HG03025 (cell line): ENCODE measurements around the gene MEIKIN.
"Not testable (repeated sequence)": the region's sequence is repeated elsewhere in the genome, so short reads cannot be mapped to it uniquely, and the experiment has no call there.

ENCODE experiments used
- ATAC-seq: cut with Tn5 transposase; IDR thresholded peaks from one replicate; pipeline ENCODE4 v1.9.1; 2021; ENCODE audit warnings: mild to moderate bottlenecking, moderate library complexity; ENCODE audit not compliant: unreplicated experiment, low FRiP score

The MEIKIN gene

DNA sequence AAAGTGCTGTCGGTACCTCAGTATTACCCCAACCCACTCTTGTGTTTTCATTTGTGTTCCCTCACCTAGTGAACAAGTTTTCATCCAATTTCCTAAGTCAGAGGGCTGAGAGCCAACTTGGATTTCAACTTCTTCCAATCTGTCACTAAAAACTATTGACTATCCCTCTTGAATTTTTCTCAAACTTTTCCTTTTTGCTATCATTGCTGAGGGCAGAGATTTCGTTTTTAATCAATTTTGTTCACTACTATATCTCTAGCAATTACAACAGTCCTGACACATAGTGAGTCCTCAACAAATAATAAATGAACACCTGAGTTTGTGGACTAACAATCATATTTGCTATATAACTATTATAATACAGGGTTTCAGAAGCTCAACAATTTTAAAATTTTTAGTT lies 29.0 kb downstream of the MEIKIN start:
- no peak for ATAC-seq

- ATAC-seq = no peak
Measured at GRCh38 chr5:131914472-131914871, 31.0 kb downstream of the MEIKIN start.

- no peak for ATAC-seq
Measured at GRCh38 chr5:131913603-131914002, 31.9 kb downstream of the MEIKIN start.

DNA sequence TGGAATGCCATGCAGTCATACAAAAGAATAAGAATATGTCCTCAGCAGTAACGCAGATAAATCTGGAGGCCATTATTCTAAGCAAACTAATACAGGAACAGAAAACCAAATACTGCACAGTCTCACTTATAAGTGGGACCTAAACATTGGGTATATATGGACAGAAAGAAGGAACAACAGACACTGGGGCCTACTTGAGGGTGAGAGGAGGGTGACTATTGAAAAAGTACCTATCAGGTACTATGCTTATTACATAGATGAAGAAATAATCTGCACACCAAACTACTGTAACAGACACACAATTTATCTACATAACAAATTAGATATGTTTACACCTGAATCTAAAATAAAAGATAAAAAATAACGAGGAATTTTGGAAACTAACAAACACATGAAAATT lies 38.8 kb downstream of the MEIKIN start:
- no peak for ATAC-seq

GRCh38 chr5:131902266-131902665 lies 43.2 kb downstream of the MEIKIN start:
- not testable (repeated sequence) for ATAC-seq

DNA sequence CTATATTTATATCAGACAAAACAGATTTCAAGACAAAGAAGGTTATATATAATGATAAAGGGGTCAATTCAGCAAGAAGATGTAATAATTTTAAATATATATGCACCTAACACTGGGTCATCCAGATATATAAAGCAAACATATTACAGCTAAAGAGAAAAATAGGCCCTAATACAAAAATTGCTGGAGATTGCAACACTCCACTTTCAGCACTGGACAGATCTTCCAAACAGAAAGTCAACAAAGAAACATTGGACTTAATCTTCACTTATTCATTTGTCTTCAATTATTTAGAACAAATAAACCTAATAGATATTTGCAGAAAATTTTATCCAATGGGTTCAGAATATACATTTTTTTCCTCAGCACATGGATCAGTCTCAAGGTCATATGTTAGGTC lies 45.8 kb downstream of the MEIKIN start:
- ATAC-seq = no peak

- ATAC-seq = no peak
Measured at GRCh38 chr5:131883984-131884383, 61.5 kb downstream of the MEIKIN start.

DNA sequence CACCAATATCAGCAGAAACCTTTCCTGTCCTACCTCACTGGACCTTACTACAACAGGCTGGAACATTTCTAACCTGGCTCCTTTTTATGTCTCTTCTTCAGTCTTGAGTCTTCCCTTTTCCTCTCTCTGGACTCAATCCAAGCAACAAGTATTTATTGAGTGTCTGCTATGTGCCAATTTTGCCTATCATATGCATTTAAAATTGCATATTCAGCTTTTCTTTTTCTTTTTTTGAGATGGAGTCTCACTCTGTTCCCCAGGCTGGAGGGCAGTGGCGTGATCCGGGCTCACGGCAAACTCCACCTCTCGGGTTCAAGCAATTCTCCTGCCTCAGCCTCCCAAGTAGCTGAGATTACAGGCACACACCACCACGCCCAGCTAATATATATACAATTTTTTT lies 65.8 kb downstream of the MEIKIN start:
- no peak for ATAC-seq

DNA sequence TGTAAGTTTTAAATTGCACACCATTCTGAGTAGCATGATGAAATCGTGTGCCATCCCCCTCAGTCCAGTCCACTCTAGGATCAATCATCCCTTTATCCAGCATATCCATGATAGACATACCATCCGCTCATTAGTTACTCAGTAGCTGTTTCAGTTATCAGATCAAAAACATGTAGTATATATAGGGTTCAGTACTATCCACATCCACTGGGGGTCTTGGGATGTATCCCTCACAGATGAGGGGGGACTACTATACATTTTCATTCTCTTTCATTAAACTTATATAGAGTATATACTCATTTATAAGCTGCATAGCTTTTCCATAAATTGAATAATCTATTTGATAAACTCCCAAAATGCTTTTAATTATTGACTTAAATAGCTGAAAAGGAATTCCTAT lies 67.6 kb downstream of the MEIKIN start:
- no peak for ATAC-seq

GRCh38 chr5:131871251-131871650 lies 74.2 kb downstream of the MEIKIN start:
- ATAC-seq = not testable (repeated sequence)

DNA sequence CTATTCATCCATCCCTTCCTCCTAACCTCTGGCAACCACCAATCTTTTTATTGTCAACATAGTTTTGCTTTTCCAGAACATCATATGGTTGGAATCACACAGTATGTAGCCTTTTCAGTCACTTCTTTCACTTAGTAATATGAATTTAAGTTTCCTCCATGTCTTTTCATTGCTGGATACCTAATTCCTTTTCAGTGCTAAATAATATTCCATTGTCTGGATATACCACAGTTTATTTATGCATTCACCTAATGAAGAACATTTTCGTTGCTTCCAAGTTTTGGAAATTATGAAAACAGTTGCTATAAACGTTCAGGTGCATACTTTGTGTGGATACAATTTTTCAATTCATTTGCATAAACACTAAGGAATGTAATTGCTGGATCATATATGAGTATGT lies 77.9 kb downstream of the MEIKIN start:
- ATAC-seq = no peak

DNA sequence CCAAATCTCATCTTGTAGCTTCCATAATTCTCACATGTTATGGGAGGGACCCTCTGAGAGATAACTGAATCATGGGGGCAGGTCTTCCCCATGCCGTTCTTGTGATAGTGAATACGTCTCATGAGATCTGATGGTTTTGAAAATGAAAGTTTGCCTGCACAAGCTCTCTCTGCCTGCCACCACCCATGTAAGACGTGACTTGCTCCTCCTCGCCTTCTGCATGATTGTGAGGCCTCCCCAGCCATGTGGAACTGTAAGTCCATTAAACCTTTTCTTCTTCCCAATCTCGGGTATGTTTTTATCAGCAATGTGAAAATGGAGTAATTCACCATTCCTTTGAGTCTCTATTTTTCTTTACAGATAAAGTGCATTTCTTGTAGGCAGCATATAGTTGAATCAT lies 81.8 kb downstream of the MEIKIN start:
- no peak for ATAC-seq

DNA sequence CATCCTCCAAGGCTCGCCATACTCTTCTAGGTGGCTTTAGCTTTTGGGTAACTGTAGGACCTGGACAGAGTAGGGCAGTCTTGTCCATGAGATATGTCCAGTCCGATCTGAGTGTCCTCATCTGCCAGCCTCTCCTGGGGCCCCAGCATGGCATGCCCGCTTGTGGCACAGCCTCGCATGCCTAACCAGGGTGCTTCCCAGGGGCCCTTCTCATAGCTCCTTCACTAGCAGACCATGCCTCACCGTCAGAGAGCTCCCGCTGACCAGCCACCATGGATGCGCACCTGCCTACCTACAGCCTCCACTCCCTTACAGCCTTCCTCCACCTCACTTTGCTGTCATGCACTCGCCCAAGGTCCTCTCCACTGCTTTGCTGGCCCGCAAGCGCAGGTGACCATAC lies 88.1 kb downstream of the MEIKIN start:
- ATAC-seq = no peak

DNA sequence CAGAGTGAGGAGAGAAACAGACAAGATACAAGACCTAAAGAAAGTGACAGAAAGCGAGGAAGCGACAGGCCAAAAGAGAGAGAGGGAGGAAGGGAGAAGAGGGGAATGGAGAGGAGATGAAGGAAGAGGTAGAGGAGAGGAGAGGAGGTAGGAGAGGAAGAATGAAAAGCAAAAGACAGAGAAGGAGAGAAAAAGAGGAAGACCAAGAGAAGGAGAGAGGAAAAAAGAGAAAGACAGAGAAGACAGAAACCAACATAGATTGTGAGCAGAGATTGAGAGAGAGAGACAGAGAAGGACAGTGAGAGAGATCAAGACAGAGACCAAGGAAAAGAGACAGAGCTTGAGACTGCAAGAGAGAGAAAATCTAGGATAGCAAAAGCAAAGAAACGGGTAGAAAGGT lies 90.0 kb downstream of the MEIKIN start:
- no peak for ATAC-seq

DNA sequence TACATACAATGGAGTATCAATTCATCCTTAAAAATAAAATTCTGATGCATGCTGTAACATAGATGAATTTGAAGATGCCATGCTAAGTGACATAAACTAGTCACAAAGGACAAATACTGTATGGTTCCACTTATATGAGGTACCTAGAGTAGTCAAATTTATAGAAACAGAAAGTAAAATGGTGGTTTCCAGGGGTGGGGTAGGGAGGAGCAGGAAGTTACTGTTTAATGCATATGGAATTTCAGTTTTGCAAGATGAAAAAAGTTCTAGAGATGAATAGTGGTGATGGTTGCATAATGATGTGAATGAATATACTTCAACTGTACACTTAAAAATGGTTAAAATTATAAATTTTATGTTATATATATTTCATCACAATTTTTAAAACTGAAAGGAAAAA lies 91.3 kb downstream of the MEIKIN start:
- ATAC-seq = no peak

GRCh38 chr5:131848662-131849061 lies 96.8 kb downstream of the MEIKIN start:
- ATAC-seq = no peak

GRCh38 chr5:131846536-131846935 lies 98.9 kb downstream of the MEIKIN start:
- no peak for ATAC-seq

GRCh38 chr5:131845828-131846227 lies 99.6 kb downstream of the MEIKIN start:
- ATAC-seq = no peak

DNA sequence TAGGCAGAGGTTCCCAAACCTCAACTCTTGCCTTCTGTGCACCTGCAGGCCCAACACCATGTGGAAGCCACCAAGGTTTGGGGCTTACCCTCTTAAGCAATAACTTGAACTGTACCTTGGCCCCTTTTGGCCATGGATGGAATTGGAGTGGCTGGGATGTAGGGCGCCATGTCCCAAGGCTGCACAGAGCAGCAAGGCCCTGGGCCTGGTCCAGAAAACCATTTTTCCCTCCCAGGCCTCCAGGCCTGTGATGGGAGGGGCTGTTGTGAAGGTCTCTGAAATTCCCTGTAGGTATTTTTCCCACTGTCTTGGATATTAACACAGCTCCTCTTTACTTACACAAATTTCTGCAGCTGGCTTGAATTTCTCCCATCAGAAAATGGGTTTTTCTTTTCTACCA lies 102.5 kb downstream of the MEIKIN start:
- ATAC-seq = not testable (repeated sequence)

GRCh38 chr5:131832702-131833101 lies 112.8 kb downstream of the MEIKIN start:
- ATAC-seq = not testable (repeated sequence)

DNA sequence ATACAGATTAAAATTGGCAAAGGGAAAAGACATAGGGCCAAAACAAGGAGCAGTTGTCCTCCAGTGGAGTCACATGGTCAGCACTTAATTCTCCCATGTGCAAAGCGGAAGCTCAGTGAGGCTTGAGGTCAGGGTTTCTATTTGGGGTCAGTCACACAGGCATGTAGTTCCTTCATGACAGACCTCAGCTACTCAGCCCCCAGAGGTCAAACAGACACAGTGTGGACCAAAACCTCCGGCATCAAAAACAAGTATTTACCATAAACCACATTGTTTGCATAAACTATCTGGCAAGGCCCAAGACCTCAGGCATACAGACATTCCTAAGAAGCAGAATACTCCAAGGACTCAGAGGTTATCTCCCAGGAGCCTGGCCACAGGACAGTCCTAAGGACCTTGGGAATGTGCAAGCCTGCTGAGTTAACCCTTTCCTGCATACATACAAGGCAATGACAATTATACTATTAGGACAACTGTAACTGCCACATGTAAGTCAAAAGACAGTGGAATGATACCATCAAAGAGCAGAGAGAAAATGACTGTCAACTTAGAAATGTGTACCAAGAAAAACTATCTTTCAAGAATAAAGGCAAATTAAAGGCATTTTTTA lies 120.0 kb downstream of the MEIKIN start:
- peak; percentile 79 for ATAC-seq

GRCh38 chr5:131824631-131825030 lies 120.8 kb downstream of the MEIKIN start:
- no peak for ATAC-seq

DNA sequence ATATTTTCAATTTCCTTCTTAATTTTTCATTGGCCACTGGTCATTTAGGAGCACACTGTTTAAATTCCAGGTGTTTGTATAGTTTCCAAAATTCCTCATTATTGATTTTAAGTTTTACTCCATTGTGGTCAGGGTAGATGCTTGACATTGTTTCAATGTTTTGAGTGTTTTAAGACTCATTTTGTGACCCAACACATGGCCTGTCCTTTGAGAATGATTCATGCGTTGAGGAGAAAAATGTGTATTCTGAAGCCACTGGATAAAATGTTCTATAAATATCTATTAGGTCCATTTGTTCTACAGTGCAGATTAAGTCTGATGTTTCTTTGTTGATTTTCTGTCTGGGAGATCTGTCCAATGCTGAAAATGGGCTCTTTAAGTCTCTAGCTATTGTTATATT lies 124.2 kb downstream of the MEIKIN start:
- no peak for ATAC-seq
